B cell (primary cell): ENCODE results near the gene CCND3. TPM values are rescaled to one million over a fixed set of nuclear protein-coding genes. Genes with fewer than 3 reads are reported as not detected.
A peak's percentile ranks its signal among the peaks of the same experiment; 100 is the strongest.

Source experiments
- ATAC-seq: fragments of 200-7000 bp; cut with Tn5 transposase; one replicate; pipeline ENCODE4 v1.10.0; 2021; ENCODE audit warnings: low read depth, mild to moderate bottlenecking, moderate number of reproducible peaks, moderate library complexity
- CTCF ChIA-PET: fragments of 350-600 bp; sonication (Branson Sonifier 250); formaldehyde crosslinking; loops from one replicate; lab custom pipeline; 2021; ENCODE audit warnings: antibody characterized with exemption, inconsistent platforms; lab: Charles Lee
- POLR2A ChIA-PET: fragments of 350-600 bp; sonication (Branson Sonifier 250); formaldehyde crosslinking; loops from one replicate; lab custom pipeline; 2021; ENCODE audit warnings: antibody characterized with exemption; lab: Charles Lee
- DNase-seq: peaks from one replicate; pipeline ENCODE4 v3.0.0; 2013
- H2AFZ ChIP-seq: 2 replicates; pipeline ENCODE4 v1.6.1; 2012; ENCODE audit warnings: mild to moderate bottlenecking, low read depth, low read length; ENCODE audit not compliant: insufficient read depth, poor library complexity, severe bottlenecking
- H3K27ac ChIP-seq, 2 donors: 1 replicate in 1 of 2; 2 replicates in 1 of 2; pipeline ENCODE4 v1.5.1; 2012 to 2013; ENCODE audit warnings: low read length in 2 of 2, mild to moderate bottlenecking in 2 of 2, moderate library complexity in 1 of 2
- H3K27me3 ChIP-seq, 4 experiments: fragments of 200-600 bp in 1 of 4; sonication (generic) in 1 of 4; replicated peaks in 1 of 4; 1 replicate in 2 of 4; 2 replicates in 2 of 4; pipeline versions ENCODE4 v1.6.1 to v1.7.0; 2013 to 2016; ENCODE audit warnings: low read length in 3 of 4, mild to moderate bottlenecking in 2 of 4, mixed read lengths in 1 of 4, moderate library complexity in 1 of 4; ENCODE audit not compliant: insufficient read depth in 4 of 4, control insufficient read depth in 3 of 4; ENCODE audit errors: control extremely low read depth in 1 of 4
- H3K36me3 ChIP-seq, 2 experiments: replicated peaks in 1 of 2; 1 replicate in 1 of 2; 2 replicates in 1 of 2; pipeline versions ENCODE4 v1.6.1 to v1.7.1; 2013; ENCODE audit warnings: low read length in 1 of 2; ENCODE audit not compliant: insufficient read depth in 2 of 2, control insufficient read depth in 1 of 2; ENCODE audit errors: control extremely low read depth in 1 of 2, extremely low read depth in 1 of 2
- H3K4me1 ChIP-seq, 2 donors: fragments of 200-600 bp in 1 of 2; sonication (generic) in 1 of 2; 1 replicate in 1 of 2; 2 replicates in 1 of 2; pipeline versions ENCODE4 v1.5.1 to v1.6.1; 2013 to 2017; ENCODE audit warnings: low read length in 2 of 2; ENCODE audit not compliant: control insufficient read depth in 2 of 2, insufficient read depth in 2 of 2
- H3K4me2 ChIP-seq: replicated peaks from 2 replicates; pipeline ENCODE3; 2012; ENCODE audit warnings: mild to moderate bottlenecking, low read depth, low read length; ENCODE audit not compliant: poor library complexity, severe bottlenecking
- H3K4me3 ChIP-seq, 5 experiments: fragments of 200-600 bp in 1 of 5; sonication (generic) in 1 of 5; 1 replicate in 3 of 5; 2 replicates in 2 of 5; pipeline versions ENCODE4 v1.5.1 to v1.7.0; 2011 to 2016; ENCODE audit warnings: low read length in 4 of 5, mild to moderate bottlenecking in 4 of 5, low read depth in 2 of 5, control low read depth in 1 of 5, moderate library complexity in 1 of 5; ENCODE audit not compliant: insufficient read depth in 1 of 5; ENCODE audit errors: control extremely low read depth in 1 of 5, extremely low read depth in 1 of 5
- H3K79me2 ChIP-seq: fragments of 200-600 bp; sonication (generic); one replicate; pipeline ENCODE4 v1.6.0; 2016; ENCODE audit warnings: low read length; ENCODE audit not compliant: control insufficient read depth, insufficient read depth
- H3K9ac ChIP-seq: fragments of 200-600 bp; sonication (generic); 2 replicates; pipeline ENCODE4 v1.6.1; 2017; ENCODE audit warnings: mild to moderate bottlenecking, low read length, moderate library complexity
- H3K9me3 ChIP-seq, 3 donors: one replicate each; pipeline versions ENCODE4 v1.6.1 to v1.7.1; 2013; ENCODE audit warnings: low read length in 2 of 3; ENCODE audit not compliant: control insufficient read depth in 2 of 3, insufficient read depth in 1 of 3; ENCODE audit errors: control extremely low read depth in 1 of 3
- H4K20me1 ChIP-seq: 2 replicates; pipeline ENCODE4 v1.6.0; 2012; ENCODE audit warnings: mild to moderate bottlenecking, low read length; ENCODE audit not compliant: insufficient read depth, control insufficient read depth, poor library complexity, severe bottlenecking
- H3K27ac Mint-ChIP-seq: one replicate; pipeline ENCODE4 v1.8.0; 2021; ENCODE audit warnings: mixed read lengths
- H3K27me3 Mint-ChIP-seq: one replicate; pipeline ENCODE4 v1.8.0; 2021; ENCODE audit warnings: mixed read lengths
- H3K4me1 Mint-ChIP-seq: one replicate; pipeline ENCODE4 v1.8.0; 2021; ENCODE audit warnings: mixed read lengths
- H3K4me3 Mint-ChIP-seq: one replicate; pipeline ENCODE4 v1.8.0; 2021; ENCODE audit warnings: mixed read lengths
- H3K9me3 Mint-ChIP-seq: one replicate; pipeline ENCODE4 v1.8.0; 2022; ENCODE audit warnings: mixed read lengths; ENCODE audit not compliant: insufficient read depth
- EZH2 ChIP-seq: IDR thresholded peaks from 2 replicates; pipeline ENCODE4 v1.6.1; 2012; ENCODE audit warnings: borderline replicate concordance, low read depth, mild to moderate bottlenecking, moderate library complexity, low read length; ENCODE audit not compliant: insufficient read depth, poor library complexity, severe bottlenecking
- WGBS: methylation state at CpG from one replicate; pipeline ENCODE4 v1.1.5; 2013; ENCODE audit warnings: missing lambda C conversion rate; ENCODE audit not compliant: insufficient coverage; 5-methylcytosine and 5-hydroxymethylcytosine counted together
- intact Hi-C: fragments of 100-400 bp; cut with micrococcal nuclease; formaldehyde crosslinking; loops from one replicate; pipeline ENCODE4 v1.10.0; 2022
- polyA plus RNA-seq: library from polyadenylated mRNA; depleted of rRNA; stranded (reverse); fragments of >200 nt; gene quantifications from 2 replicates; pipeline ENCODE4 v1.2.3, GENCODE V29; 2012
- total RNA-seq, 2 donors: library from RNA; stranded (reverse); fragments of 120-200 nt in 1 of 2; gene quantifications; 1 replicate in 1 of 2; 2 replicates in 1 of 2; pipeline versions ENCODE4 v1.2.3 to v1.2.4, GENCODE V29; 2013 to 2022
- TF ChIP-seq, protein P1 (sequence below): fragments of 200-600 bp; IDR thresholded peaks from one replicate; pipeline ENCODE4 v1.8.0; 2022; ENCODE audit warnings: antibody characterized with exemption, mild to moderate bottlenecking

CCND3 gene
- total and polyA plus RNA-seq, 2 donors (not counting 1 experiment from before 2014, with no cell fraction given): 136 to 298 TPM

DNA sequence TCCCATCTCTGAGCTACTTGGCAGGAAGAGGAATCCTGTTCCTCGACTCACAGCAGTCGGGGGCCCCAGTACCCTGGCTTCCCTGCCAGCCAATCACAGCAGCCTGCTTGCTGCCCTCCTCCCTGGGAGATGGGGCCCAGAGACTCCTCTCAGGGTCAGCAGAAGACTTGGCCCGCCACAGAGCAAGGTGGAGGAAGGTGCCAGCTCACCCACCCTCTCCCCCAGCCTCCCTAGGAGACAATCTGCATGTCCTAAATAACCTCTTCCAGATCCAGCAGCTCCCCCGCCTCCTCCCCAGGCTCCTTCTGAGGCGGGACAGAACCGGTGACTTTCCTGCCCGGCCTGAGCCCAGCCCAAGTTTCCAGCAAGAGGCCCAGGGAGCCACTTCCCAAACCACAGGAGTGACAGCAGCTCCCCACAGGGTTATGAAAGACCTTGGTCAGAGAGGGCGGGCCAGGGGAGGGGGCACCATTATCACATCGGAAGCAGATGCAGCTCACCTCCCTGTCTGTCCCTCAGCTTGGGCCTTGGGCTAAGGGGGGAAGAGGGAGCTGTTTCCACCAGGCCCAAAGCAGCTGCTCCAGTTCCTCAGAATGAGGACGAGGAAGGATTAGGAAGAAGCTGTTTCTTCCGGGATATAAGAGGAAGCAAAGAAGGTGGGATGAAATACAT lies 2.3 kb downstream of the CCND3 start:
- H3K9me3 ChIP-seq: no peaks in the 10 kb centered on the region
- peak overlapping the region; percentile 15 for H2AFZ ChIP-seq
- peak overlapping the region; percentile 85 for H3K9ac ChIP-seq
- H3K79me2 ChIP-seq: peaks cover 82% of the 10 kb centered on the region
- DNase-seq: no peak
- H3K4me1 ChIP-seq: peaks cover 71 to 79% of the 10 kb centered on the region in 2 donors
- peak overlapping the region; percentile 85 for H3K4me3 Mint-ChIP-seq
- peaks cover 100% of the 10 kb centered on the region for H4K20me1 ChIP-seq
- WGBS: 4% methylated on average over 9 of the region's 11 CpGs
- no peaks in the 10 kb centered on the region for H3K27me3 Mint-ChIP-seq
- peaks cover 67% of the 10 kb centered on the region for H3K4me1 Mint-ChIP-seq
- H3K36me3 ChIP-seq: peaks cover 0 to 28% of the 10 kb centered on the region in 2 experiments
- H3K27ac Mint-ChIP-seq: peak overlapping the region; percentile 87
- TF ChIP-seq, protein P1, sequence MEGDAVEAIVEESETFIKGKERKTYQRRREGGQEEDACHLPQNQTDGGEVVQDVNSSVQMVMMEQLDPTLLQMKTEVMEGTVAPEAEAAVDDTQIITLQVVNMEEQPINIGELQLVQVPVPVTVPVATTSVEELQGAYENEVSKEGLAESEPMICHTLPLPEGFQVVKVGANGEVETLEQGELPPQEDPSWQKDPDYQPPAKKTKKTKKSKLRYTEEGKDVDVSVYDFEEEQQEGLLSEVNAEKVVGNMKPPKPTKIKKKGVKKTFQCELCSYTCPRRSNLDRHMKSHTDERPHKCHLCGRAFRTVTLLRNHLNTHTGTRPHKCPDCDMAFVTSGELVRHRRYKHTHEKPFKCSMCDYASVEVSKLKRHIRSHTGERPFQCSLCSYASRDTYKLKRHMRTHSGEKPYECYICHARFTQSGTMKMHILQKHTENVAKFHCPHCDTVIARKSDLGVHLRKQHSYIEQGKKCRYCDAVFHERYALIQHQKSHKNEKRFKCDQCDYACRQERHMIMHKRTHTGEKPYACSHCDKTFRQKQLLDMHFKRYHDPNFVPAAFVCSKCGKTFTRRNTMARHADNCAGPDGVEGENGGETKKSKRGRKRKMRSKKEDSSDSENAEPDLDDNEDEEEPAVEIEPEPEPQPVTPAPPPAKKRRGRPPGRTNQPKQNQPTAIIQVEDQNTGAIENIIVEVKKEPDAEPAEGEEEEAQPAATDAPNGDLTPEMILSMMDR: no peak
- no peak for TF ChIP-seq EZH2
- intact Hi-C loops: no loop called here
- ATAC-seq: no peak
- no peaks in the 10 kb centered on the region for H3K27me3 ChIP-seq
- H3K9me3 Mint-ChIP-seq: no peaks in the 10 kb centered on the region
- ChIA-PET CTCF (interaction anchor here (0.9 to 12.5 kb wide), 11 partner anchors 11 to 152 kb away, joined by 3 to 263 read pairs (median 6); partner anchors contain the start of genes BYSL, MED20, TAF8 and TOMM6), POLR2A (interaction anchor here (0.6 to 1.2 kb wide), 3 partner anchors 18 to 110 kb away, joined by 3 to 8 read pairs (median 4); partner anchors contain the start of genes BYSL, MED20 and TAF8)
- H3K4me2 ChIP-seq: peak overlapping the region; percentile 97
- H3K27ac ChIP-seq: peak overlapping the region; percentile 37 to 67
- H3K4me3 ChIP-seq: peak overlapping the region in 2 of 5 experiments; percentile 18 to 31
